Activated T-helper 17 cell treated with anti-CD3 and anti-CD28 coated beads, Interleukin-2, amount 50 U/mL, for 72 hours (primary cell): Measurements from ENCODE around the gene PLA2G4A. TPM values are rescaled to one million over a fixed set of nuclear protein-coding genes. Genes with fewer than 3 reads are reported as not detected.
A peak's percentile ranks its signal among the peaks of the same experiment; 100 is the strongest.

Experiments used
- ATAC-seq: fragments of 150-1000 bp; cut with Tn5 transposase; replicated peaks from 2 replicates; pipeline ENCODE4 v1.10.0; 2021; ENCODE audit warnings: mild to moderate bottlenecking, moderate library complexity
- H3K27ac Mint-ChIP-seq: one replicate; pipeline ENCODE4 v1.8.0; 2022; ENCODE audit warnings: mixed read lengths
- H3K27me3 Mint-ChIP-seq: one replicate; pipeline ENCODE4 v1.8.0; 2022; ENCODE audit warnings: mixed read lengths
- H3K36me3 Mint-ChIP-seq: one replicate; pipeline ENCODE4 v1.8.0; 2022; ENCODE audit warnings: low read depth, mild to moderate bottlenecking, mixed read lengths
- H3K4me1 Mint-ChIP-seq: one replicate; pipeline ENCODE4 v1.8.0; 2022; ENCODE audit warnings: mixed read lengths
- H3K4me3 Mint-ChIP-seq: one replicate; pipeline ENCODE4 v1.8.0; 2022; ENCODE audit warnings: mild to moderate bottlenecking, mixed read lengths
- H3K9me3 Mint-ChIP-seq: one replicate; pipeline ENCODE4 v1.8.0; 2022; ENCODE audit warnings: mixed read lengths
- total RNA-seq, 2 donors: library from RNA; stranded (reverse); gene quantifications; one replicate each; pipeline ENCODE4 v1.2.3, GENCODE V29; 2022

The PLA2G4A gene
- total RNA-seq, 2 donors from 2014 or later = 0.22 to 0.40 TPM

GRCh38 chr1:186807163-186807562, 21.6 kb upstream of the PLA2G4A start:
- Mint-ChIP-seq H3K9me3 (no peaks in the 10 kb centered on the region), H3K27me3 (no peaks in the 10 kb centered on the region), H3K27ac (no peak overlapping the region), H3K4me1 (no peaks in the 10 kb centered on the region), H3K36me3 (no peaks in the 10 kb centered on the region), H3K4me3 (no peak overlapping the region)
- no peak for ATAC-seq

GRCh38 chr1:186811892-186812291, 16.9 kb upstream of the PLA2G4A start:
- no peak overlapping the region for H3K4me3 Mint-ChIP-seq
- no peaks in the 10 kb centered on the region for H3K4me1 Mint-ChIP-seq
- H3K27ac Mint-ChIP-seq = no peak overlapping the region
- H3K36me3 Mint-ChIP-seq = no peaks in the 10 kb centered on the region
- no peaks in the 10 kb centered on the region for H3K27me3 Mint-ChIP-seq
- ATAC-seq = no peak
- H3K9me3 Mint-ChIP-seq = no peaks in the 10 kb centered on the region

GRCh38 chr1:186812570-186812969, 16.2 kb upstream of the PLA2G4A start:
- H3K27me3 Mint-ChIP-seq = no peaks in the 10 kb centered on the region
- no peaks in the 10 kb centered on the region for H3K4me1 Mint-ChIP-seq
- no peaks in the 10 kb centered on the region for H3K9me3 Mint-ChIP-seq
- no peak overlapping the region for H3K27ac Mint-ChIP-seq
- no peaks in the 10 kb centered on the region for H3K36me3 Mint-ChIP-seq
- no peak for ATAC-seq
- H3K4me3 Mint-ChIP-seq = no peak overlapping the region

GRCh38 chr1:186813420-186813819, 15.3 kb upstream of the PLA2G4A start:
- Mint-ChIP-seq H3K27ac (no peak overlapping the region), H3K27me3 (no peaks in the 10 kb centered on the region), H3K9me3 (no peaks in the 10 kb centered on the region), H3K4me1 (no peaks in the 10 kb centered on the region), H3K4me3 (no peak overlapping the region), H3K36me3 (no peaks in the 10 kb centered on the region)
- ATAC-seq = peak; percentile 18

GRCh38 chr1:186819126-186819525, 9.6 kb upstream of the PLA2G4A start:
- peaks cover 6% of the 10 kb centered on the region for H3K27me3 Mint-ChIP-seq
- no peak for ATAC-seq

DNA sequence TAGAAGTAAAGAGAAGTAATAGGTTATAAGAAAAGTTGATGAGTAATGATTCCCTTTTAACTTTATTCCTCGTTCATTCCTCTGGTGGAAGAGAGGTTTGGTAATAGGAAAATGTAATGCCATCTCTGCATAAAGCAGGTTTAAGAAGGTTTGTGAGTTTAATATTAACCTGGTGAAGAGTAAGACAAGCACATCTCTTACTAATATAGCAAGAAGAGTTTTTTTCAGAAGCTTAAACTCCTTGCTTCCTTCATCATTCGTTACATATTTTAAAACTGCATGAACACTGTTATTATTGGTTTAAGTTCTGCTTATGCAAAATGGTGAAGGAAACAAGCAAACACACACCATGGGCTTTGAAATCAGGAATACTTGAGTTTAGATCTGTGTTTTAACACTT, 9.2 kb upstream of the PLA2G4A start:
- Mint-ChIP-seq H3K27me3 (peaks cover 6% of the 10 kb centered on the region), H3K9me3 (no peaks in the 10 kb centered on the region), H3K4me3 (no peak overlapping the region), H3K4me1 (no peaks in the 10 kb centered on the region), H3K27ac (no peak overlapping the region), H3K36me3 (no peaks in the 10 kb centered on the region)
- ATAC-seq = no peak

More at GRCh38 chr1:186819126-186819525, 9.6 kb upstream of the PLA2G4A start:
- Mint-ChIP-seq H3K4me1 (no peaks in the 10 kb centered on the region), H3K27ac (no peak overlapping the region), H3K9me3 (no peaks in the 10 kb centered on the region), H3K4me3 (no peak overlapping the region), H3K36me3 (no peaks in the 10 kb centered on the region)

GRCh38 chr1:186829686-186830587, 1.2 kb downstream of the PLA2G4A start:
- Mint-ChIP-seq H3K9me3 (no peaks in the 10 kb centered on the region), H3K4me1 (peaks cover 10% of the 10 kb centered on the region), H3K36me3 (no peaks in the 10 kb centered on the region), H3K27me3 (peaks cover 13% of the 10 kb centered on the region), H3K4me3 (peak overlapping the region; percentile 77), H3K27ac (no peak overlapping the region)
- ATAC-seq = no peak

DNA sequence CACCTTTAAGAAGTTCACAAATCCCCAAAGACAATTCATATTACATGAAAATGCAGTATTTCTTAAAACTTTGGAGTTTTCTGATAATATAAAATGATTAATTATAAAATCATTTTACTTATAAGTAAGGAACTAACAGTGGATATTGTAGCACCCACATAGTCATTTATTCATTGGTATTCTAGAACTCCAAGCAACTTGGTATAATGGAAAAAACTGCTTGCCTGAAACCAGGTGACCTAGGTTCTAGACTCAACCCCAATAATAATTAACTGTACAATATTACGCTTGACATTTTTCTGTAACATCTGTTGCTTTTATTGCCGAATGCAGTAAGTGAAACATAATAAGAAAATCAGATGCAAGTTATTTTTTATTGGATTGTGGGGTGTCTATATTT, 2.4 kb downstream of the PLA2G4A start:
- H3K9me3 Mint-ChIP-seq = no peaks in the 10 kb centered on the region
- H3K27me3 Mint-ChIP-seq = peaks cover 13% of the 10 kb centered on the region

GRCh38 chr1:186834399-186834958, 5.7 kb downstream of the PLA2G4A start:
- ATAC-seq = no peak
- Mint-ChIP-seq H3K4me1 (peaks cover 5% of the 10 kb centered on the region), H3K4me3 (no peak overlapping the region), H3K27me3 (peaks cover 8% of the 10 kb centered on the region), H3K36me3 (no peaks in the 10 kb centered on the region), H3K27ac (no peak overlapping the region), H3K9me3 (peaks cover 6% of the 10 kb centered on the region)

More for the DNA sequence above, 2.4 kb downstream of the PLA2G4A start:
- H3K36me3 Mint-ChIP-seq = no peaks in the 10 kb centered on the region
- no peak overlapping the region for H3K4me3 Mint-ChIP-seq
- no peak overlapping the region for H3K27ac Mint-ChIP-seq
- H3K4me1 Mint-ChIP-seq = peaks cover 10% of the 10 kb centered on the region
- no peak for ATAC-seq

DNA sequence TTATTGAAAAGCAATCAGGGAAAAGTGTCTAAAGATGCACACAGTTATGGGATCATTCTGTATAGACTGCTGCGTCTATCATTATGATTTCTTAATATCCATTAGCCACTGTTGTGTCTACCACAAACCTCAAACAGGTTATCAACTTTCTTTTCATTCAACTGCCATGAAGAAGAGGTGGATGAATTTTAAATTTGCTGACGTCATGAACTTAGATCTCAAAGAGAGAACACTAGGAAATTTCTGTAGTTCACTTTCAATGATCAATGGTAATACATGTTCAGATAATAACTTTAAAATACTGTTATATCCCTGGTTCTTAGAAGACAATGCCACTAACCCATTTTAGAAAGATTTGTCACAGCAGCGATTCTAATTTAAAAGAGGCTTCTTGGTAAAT, 6.7 kb downstream of the PLA2G4A start:
- Mint-ChIP-seq H3K36me3 (no peaks in the 10 kb centered on the region), H3K4me1 (peaks cover 5% of the 10 kb centered on the region), H3K27ac (no peak overlapping the region), H3K27me3 (peaks cover 3% of the 10 kb centered on the region), H3K9me3 (peaks cover 6% of the 10 kb centered on the region), H3K4me3 (no peak overlapping the region)
- ATAC-seq = no peak

GRCh38 chr1:186837806-186838205, 9.1 kb downstream of the PLA2G4A start:
- peaks cover 6% of the 10 kb centered on the region for H3K9me3 Mint-ChIP-seq
- peaks cover 3% of the 10 kb centered on the region for H3K27me3 Mint-ChIP-seq
- peaks cover 5% of the 10 kb centered on the region for H3K4me1 Mint-ChIP-seq
- no peak for ATAC-seq
- H3K27ac Mint-ChIP-seq = no peak overlapping the region
- no peaks in the 10 kb centered on the region for H3K36me3 Mint-ChIP-seq
- no peak overlapping the region for H3K4me3 Mint-ChIP-seq

DNA sequence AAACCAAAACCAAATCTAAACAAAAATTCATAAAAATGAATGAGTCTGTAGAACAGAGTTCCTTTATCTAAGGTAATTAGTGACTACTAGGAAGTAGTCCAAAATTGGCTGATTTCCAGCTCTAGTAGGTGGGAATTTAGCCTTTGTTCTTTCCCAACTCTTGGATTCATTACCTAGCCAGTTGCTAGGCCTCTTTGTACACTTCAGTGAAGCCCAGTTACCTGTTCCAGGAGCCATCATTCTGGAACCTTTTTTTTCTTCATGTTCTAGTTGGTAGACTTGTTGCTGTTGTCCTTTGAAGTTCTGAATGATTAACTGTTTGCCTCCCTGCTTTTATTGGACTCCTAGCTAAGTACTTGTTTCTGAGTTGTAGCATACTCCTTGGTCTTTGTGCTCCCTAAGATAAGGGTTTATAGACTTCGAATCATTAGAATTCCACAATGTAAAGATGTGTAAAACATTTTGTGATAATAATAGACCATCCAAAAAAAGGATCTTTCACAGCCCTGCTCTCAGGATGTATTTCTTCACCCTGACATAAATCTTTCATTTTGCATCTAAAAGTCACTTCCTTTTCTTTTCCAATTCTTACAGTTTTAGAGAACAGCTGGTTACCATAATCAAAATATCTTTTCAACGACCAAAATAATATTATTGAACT, 9.8 kb downstream of the PLA2G4A start:
- Mint-ChIP-seq H3K27me3 (peaks cover 7% of the 10 kb centered on the region), H3K4me3 (no peak overlapping the region), H3K9me3 (peaks cover 6% of the 10 kb centered on the region), H3K27ac (no peak overlapping the region), H3K36me3 (no peaks in the 10 kb centered on the region), H3K4me1 (peaks cover 5% of the 10 kb centered on the region)
- no peak for ATAC-seq

GRCh38 chr1:186839041-186839400, 10.3 kb downstream of the PLA2G4A start:
- ATAC-seq = no peak
- Mint-ChIP-seq H3K27ac (no peak overlapping the region), H3K27me3 (peaks cover 8% of the 10 kb centered on the region), H3K4me3 (no peak overlapping the region), H3K36me3 (no peaks in the 10 kb centered on the region), H3K4me1 (peaks cover 5% of the 10 kb centered on the region), H3K9me3 (peaks cover 6% of the 10 kb centered on the region)

DNA sequence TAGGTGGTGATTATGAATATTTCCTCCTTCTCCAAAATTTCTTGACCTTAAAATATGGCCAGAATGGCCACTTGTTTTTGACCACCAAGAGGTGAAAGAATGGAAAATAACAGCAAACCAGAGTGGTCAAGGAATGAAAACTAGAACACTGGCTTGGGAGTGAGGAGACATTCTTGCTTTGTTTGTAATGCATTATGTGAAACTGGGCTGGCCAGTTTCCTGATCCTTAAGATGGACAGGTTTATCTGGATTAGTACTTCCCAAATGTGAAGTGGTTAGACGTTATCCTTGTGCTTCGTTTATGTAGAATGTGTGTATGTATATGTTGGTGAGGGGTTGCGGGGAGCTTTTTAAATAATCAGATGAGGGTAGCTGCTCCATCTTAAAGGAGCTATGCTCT, 12.8 kb downstream of the PLA2G4A start:
- Mint-ChIP-seq H3K27ac (no peak overlapping the region), H3K4me3 (no peak overlapping the region)

GRCh38 chr1:186842547-186842946, 13.8 kb downstream of the PLA2G4A start:
- H3K36me3 Mint-ChIP-seq = no peaks in the 10 kb centered on the region
- H3K4me3 Mint-ChIP-seq = no peak overlapping the region
- no peaks in the 10 kb centered on the region for H3K9me3 Mint-ChIP-seq
- H3K27me3 Mint-ChIP-seq = peaks cover 9% of the 10 kb centered on the region
- no peak for ATAC-seq
- no peaks in the 10 kb centered on the region for H3K4me1 Mint-ChIP-seq
- H3K27ac Mint-ChIP-seq = no peak overlapping the region

More for the DNA sequence above, 12.8 kb downstream of the PLA2G4A start:
- peaks cover 8% of the 10 kb centered on the region for H3K27me3 Mint-ChIP-seq
- H3K9me3 Mint-ChIP-seq = peaks cover 6% of the 10 kb centered on the region
- ATAC-seq = no peak
- no peaks in the 10 kb centered on the region for H3K36me3 Mint-ChIP-seq
- peaks cover 5% of the 10 kb centered on the region for H3K4me1 Mint-ChIP-seq
